GM12875 (cell line): ENCODE measurements around the gene LPGAT1.
"Not testable (repeated sequence)": the region's sequence is repeated elsewhere in the genome, so short reads cannot be mapped to it uniquely, and the experiment has no call there.

ENCODE experiments used
- H3K4me3 ChIP-seq: one replicate; pipeline ENCODE4 v1.5.1; 2011; ENCODE audit warnings: low read depth, low read length, control low read depth
- TF ChIP-seq, protein P1 (sequence below): IDR thresholded peaks from 2 replicates; pipeline ENCODE4 v1.5.1; 2011; ENCODE audit warnings: low read depth, mild to moderate bottlenecking, control low read depth, inconsistent platforms, low read length, moderate library complexity, borderline replicate concordance; ENCODE audit not compliant: insufficient read depth

LPGAT1 gene

DNA sequence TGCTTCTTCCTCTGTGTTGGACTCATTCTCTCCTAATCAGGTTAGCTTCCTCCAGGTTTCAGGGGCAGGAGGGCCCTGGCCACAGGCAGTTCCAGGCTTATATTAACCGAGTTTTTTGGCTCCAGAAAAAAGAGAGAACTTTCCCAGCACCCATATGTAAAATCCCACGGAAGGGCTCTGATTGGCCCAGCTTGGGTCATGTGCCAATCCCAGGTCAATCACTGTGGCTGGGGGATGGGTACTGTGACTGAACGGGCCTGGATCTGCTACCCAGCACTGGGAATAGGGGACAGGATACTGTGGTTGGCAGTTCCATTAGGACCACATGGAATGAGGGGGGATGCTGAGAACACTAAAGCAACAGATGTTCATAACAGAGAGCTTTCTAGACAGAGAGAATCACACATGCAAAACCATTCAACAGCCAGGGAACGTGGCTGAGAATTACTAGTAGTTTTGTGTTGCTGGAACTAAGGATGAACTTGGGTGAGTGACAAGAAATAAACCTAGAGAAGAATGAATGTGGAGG lies 104.0 kb downstream of the LPGAT1 start:
- no peak overlapping the region for H3K4me3 ChIP-seq
- TF ChIP-seq, protein P1, sequence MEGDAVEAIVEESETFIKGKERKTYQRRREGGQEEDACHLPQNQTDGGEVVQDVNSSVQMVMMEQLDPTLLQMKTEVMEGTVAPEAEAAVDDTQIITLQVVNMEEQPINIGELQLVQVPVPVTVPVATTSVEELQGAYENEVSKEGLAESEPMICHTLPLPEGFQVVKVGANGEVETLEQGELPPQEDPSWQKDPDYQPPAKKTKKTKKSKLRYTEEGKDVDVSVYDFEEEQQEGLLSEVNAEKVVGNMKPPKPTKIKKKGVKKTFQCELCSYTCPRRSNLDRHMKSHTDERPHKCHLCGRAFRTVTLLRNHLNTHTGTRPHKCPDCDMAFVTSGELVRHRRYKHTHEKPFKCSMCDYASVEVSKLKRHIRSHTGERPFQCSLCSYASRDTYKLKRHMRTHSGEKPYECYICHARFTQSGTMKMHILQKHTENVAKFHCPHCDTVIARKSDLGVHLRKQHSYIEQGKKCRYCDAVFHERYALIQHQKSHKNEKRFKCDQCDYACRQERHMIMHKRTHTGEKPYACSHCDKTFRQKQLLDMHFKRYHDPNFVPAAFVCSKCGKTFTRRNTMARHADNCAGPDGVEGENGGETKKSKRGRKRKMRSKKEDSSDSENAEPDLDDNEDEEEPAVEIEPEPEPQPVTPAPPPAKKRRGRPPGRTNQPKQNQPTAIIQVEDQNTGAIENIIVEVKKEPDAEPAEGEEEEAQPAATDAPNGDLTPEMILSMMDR: no peak

DNA sequence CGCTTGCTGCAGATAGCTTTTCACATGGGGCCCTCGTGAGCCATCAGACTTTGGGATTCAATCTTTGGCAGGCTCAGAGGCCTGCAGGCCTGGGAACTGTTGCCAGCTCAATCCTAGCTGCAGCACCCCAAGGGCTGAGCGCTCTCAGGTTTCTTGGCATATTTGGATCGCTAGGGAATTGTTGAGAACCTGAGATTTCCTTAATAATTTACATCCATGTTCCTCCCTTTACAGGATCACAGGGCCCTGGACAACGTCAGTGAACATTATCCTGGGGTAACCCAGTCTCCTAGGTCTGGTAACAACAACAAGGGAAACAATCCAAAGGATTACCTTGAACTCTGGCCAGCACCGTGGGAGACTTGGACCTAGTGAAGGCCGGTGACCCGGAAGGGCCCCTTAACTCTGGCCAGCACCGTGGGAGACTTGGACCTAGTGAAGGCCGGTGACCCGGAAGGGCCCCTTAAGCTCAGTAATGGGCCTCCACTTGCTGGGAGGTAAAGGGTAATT lies 105.8 kb downstream of the LPGAT1 start:
- TF ChIP-seq, protein P1: no peak

DNA sequence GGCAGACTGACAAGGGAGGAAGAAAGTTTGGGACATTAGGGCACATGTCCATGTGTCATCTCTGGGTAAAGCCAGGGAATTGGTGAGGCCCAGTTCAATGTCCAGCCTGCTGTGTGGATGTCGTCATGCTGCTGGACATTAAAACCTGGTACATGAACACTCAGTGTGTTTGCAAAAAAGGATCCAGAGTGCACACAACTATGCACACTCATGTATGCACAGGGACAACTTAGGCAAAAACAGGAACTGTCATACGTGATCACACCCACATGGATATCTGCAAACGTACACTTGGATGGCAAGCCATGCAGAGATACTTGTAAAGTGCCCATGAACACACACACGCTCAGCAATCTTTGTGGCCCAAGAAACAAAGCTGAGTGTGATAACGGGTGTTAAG lies 107.3 kb downstream of the LPGAT1 start:
- no peak overlapping the region for H3K4me3 ChIP-seq
- TF ChIP-seq, protein P1: no peak

More for the DNA sequence above, 105.8 kb downstream of the LPGAT1 start:
- H3K4me3 ChIP-seq: no peak overlapping the region

DNA sequence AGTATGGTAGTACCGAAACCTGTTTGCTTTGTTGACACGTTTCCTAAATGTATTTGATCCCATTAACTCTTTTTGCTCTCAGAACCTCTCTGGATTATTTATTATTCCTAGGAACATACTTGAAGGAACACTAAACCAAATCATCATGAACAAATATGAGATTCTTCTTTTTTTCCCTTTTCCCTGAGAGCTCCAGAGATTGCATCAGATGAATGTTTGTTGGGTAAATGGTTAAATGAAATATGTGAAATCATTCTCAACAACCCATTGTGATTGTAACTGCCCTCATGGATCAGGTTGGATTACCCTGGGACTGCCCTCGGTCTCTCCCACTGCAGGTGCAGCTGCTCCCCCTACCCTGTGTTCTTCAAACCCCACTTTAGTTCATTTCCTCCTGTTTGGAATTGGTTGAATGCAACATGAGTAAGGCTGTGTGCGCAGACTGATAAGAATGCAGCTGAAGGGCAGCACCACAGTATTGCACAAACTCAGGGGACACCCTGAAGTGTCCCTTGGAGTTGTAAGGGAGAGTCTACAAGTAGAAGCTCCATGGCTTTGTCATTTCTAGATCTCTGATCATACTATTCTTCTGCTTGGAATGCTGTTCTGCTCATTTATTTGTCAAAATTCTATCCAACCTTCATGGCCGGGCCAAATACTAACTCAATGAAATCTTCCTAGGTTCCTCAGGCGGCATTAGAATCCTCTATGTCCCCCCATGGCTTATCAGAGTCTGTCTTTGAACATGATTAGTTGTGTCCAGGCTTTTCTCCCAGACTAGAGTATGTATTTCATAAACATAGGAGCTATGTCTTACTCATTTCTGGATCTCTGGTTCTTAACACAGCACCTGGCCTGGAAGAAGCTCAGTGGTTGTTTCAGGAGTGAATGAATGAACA lies 108.0 kb downstream of the LPGAT1 start:
- TF ChIP-seq, protein P1: no peak
- H3K4me3 ChIP-seq: no peak overlapping the region

DNA sequence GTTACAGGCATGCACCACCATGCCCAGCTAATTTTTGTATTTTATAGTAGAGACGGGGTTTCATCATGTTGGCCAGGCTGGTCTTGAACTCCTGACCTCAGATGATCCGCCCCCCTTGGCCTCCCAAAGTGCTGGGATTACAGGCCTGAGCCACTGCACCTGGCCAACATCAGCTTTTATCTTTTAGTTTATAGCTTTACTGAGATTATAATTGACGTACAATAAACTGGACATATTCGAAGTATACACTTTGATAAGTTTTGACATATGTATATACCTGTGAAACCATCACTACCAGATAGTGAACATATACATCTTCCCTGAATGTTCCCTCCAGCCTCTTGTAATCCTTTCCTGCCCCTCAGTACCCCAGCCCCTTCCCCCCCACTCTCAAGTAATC lies 114.0 kb downstream of the LPGAT1 start:
- not testable (repeated sequence) for H3K4me3 ChIP-seq

DNA sequence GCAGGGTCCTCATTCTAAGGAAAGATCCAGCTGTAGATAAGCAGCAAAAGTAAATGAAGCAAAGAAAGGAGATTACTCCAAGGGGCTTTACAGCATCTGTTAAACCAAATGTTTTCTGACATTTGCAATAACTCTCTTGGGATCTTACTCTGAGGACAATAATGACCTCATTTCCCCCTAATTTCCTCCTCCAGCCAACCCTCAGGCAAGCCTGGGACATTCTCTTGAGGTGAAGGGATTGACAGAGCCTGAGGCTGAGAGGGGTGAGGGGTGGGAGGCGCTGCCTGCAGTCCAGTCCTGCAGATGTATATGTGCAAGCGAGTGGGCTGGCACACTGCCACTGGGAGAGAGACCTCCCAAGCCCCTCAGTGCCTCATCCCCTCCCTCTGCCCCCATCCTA lies 114.6 kb downstream of the LPGAT1 start:
- TF ChIP-seq, protein P1: no peak
- no peak overlapping the region for H3K4me3 ChIP-seq

DNA sequence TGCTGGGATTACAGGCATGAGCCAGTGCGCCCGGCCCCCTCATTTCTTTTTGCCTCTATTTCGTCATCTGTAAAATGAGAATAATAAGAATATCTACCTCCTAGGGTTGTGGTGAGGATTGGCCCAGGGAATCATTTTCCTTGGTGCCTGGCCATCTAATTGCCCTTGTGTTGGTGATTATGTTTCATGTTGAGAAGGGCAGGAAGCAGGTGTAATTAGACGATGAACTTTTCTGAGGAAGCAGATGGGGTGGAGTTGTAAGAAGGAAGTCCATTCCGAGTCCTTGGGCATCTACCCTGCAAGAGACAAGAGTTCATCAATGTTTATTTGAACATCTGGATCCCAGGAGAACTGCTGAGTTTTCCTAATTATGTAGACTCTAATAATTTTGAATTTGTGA lies 116.4 kb downstream of the LPGAT1 start:
- H3K4me3 ChIP-seq: no peak overlapping the region
- TF ChIP-seq, protein P1: no peak
